ENCODE measurements around the gene SGTA.

Gene SGTA

DNA sequence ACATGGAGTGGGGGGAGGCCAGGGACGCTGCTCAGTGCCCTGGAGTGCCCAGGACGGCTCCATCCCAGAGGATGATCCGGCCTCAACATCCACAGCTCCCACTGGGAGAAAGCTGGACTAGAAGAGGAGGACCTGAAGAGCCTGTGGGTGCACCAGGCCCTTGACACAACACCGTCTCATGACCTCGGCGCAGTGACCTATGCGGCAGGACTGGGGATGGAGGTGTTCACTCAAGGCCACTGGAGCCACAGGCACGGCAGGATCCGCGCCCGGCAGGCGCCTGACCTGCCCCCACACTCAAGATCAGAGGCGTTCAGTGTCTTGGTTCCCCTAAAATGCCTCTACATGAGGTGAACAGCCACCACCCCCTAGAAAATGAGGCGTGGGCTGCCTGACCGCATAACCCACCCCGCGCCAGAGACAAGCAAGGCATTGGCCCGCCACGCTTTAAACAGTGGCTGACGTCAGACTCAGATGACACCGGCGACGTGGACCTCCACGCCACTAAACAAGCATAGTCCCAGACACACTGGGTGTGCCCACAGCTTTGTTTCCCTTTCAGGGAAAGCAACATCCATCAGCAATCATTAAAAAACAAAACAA lies 8.0 kb downstream of the SGTA start:
- CTCF ChIA-PET = interaction anchor here (1.0 to 1.7 kb wide), 2 partner anchors 25 to 127 kb away, joined by 4 to 5 read pairs; no protein-coding TSS in a partner anchor
- TF ChIP-seq CTCF (IDR thresholded peaks at IDR 0.05; ENCODE audit: insufficient read depth, low read length, missing control alignments) = no peak
- H3K4me3 ChIP-seq (ENCODE audit: low read depth, low read length) = no peak overlapping the region
- no peak for DNase-seq (ENCODE audit: low read depth, low spot score)
- POLR2A ChIA-PET = no interaction called here

DNA sequence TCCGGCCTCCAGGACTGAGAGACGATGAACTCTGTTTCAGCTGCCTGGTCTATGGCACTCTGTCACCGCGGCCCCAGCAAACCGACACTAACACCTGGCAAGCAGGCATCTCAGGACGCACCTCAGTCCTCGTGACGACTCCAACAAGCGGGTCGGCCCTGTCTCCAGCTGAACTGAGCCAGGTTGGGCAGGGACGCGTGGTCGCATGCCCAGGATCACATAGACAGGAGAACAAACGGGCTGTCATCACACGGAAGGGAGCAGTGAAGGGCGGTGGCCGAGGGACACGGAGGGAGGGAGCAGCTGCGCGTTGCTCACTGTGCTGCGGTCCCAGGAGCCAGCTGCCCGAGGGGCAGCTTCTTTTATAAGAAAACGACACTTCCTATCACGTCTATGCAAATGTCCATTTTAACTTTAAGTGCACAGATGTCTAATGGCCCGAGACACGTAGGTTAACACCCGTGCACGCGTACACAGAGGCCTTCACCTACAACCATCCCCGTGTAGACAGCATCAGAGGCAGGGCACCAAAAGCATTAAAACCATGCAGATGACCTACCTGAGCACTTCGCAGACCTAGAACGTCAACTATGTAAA lies 8.9 kb downstream of the SGTA start:
- DNase-seq (ENCODE audit: low read depth, low spot score) = no peak
- H3K4me3 ChIP-seq (ENCODE audit: low read depth, low read length) = no peak overlapping the region
- ChIA-PET CTCF (interaction anchor here (1.0 to 1.7 kb wide), 2 partner anchors 24 to 126 kb away, joined by 4 to 5 read pairs; no protein-coding TSS in a partner anchor), POLR2A (no interaction called here)
- no peak for TF ChIP-seq CTCF (IDR thresholded peaks at IDR 0.05; ENCODE audit: insufficient read depth, low read length, missing control alignments)

- ChIA-PET POLR2A (interaction anchor here (0.9 kb wide), 1 partner anchor 9 kb away, joined by 3 read pairs; no protein-coding TSS in a partner anchor), CTCF (no interaction called here)
- H3K4me3 ChIP-seq (ENCODE audit: low read depth, low read length) = no peak overlapping the region
- TF ChIP-seq CTCF (IDR thresholded peaks at IDR 0.05; ENCODE audit: insufficient read depth, low read length, missing control alignments) = no peak
- DNase-seq (ENCODE audit: low read depth, low spot score) = no peak
Measured at GRCh38 chr19:2771786-2772674, 11.0 kb downstream of the SGTA start.

DNA sequence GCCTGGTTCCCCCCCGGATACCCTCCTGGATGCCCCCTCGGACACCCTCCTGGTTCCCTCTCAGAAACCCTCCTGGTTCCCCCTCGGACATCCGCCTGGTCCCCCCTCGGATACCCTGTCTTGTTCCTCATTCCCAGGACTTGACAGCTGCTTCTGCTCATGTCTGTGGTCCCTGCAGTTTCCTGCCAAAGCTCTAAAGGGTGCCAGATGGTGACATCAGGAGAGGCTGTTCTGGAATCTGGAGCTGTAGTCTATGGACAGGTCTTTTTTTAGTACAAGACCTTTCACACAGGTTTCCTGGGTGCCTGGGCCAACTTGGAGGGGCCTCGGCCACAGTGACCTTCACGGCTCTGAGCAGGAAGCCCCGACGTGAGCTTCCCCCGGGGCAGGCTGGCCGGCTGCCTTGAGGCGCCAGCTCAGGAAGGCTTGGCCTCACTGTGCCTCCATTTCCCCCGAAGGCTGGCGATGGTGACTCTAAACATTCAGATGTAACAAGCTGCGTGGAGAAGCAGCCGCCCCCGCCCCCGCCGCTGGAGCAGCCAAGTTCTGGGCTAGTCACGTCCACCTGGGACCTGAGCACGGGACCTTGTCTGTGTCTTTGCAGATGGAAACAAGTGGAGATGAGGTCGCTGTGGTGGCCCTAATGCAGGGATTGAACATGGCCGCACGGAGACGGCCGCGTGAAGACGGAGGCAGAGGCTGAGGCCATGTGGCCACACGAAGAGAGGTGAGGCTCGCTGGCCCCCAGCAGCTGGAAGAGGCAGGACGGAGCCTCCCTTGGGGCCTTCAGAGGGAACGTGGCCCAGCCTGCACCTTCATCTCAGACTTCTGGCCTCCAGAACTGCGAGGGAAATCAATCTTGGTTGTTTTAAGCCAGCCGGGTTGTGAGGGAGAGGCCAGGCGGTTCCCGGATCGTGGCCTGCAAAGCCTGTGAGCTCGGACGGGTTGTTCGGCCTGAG lies 12.7 kb downstream of the SGTA start:
- H3K4me3 ChIP-seq (ENCODE audit: low read depth, low read length) = no peak overlapping the region
- DNase-seq (ENCODE audit: low read depth, low spot score) = no peak
- no peak for TF ChIP-seq CTCF (IDR thresholded peaks at IDR 0.05; ENCODE audit: insufficient read depth, low read length, missing control alignments)
- ChIA-PET CTCF (interaction anchor here (1.0 to 1.7 kb wide), 3 partner anchors 8 to 122 kb away, joined by 4 to 5 read pairs (median 4); no protein-coding TSS in a partner anchor), POLR2A (no interaction called here)

DNA sequence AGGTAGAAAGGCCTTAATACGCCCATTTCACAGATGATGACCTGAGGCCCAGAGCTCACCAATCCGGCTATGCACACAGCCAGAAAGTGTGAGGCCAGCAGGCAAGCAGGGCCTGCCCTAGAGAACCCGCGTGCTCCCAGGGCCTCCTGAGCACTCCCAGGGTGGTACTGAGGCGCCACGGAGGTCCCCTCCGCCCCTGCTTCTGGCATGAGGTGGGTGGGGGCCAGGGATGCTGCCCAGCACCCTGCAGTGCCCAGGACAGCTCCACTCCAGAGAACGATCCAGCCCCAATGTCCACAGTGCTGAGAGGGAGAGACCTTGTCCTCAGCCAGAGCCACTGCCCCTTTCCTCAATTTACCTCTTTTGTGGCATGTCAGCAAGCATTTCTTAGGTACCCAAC lies 13.9 kb downstream of the SGTA start:
- no peak for DNase-seq (ENCODE audit: low read depth, low spot score)
- no peak overlapping the region for H3K4me3 ChIP-seq (ENCODE audit: low read depth, low read length)
- no peak for TF ChIP-seq CTCF (IDR thresholded peaks at IDR 0.05; ENCODE audit: insufficient read depth, low read length, missing control alignments)
- ChIA-PET POLR2A (no interaction called here), CTCF (interaction anchor here (1.8 kb wide), 1 partner anchor 20 kb away, joined by 12 read pairs; no protein-coding TSS in a partner anchor)
